ENCODE measurements around the gene PHKB.

DNA sequence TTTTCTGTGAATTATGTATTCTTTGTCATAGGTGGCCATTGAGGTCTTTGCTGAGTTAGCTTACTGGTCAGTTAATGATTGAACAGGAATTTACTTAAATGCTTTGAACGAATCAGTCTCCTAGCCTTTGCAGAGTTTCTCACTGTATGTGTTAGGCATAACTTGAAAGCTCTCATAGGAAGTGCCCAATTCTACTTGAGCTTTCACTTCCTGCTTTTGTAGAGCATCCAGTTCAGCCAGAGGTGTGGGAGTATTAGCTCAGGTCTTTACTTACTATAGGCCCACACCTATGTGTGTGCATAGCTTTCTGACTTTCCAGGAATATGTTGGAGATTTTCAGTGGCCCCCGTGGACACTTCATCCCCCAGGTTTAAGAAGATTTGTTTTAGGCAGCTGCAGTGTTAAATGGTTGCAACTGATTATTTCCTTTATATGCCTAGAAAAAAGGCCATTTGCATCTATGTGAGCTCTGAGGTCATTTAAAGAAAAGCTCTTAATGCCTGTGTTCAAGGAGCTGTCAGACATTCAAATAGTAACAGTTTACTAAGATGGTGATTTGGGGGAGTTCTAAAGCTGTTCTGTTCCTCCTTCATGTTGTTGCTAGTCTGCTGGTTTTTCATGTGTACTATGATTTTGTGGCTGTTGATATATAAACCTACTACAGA is 62.3 kb downstream of the PHKB start:
- TF ChIP-seq, protein P1, sequence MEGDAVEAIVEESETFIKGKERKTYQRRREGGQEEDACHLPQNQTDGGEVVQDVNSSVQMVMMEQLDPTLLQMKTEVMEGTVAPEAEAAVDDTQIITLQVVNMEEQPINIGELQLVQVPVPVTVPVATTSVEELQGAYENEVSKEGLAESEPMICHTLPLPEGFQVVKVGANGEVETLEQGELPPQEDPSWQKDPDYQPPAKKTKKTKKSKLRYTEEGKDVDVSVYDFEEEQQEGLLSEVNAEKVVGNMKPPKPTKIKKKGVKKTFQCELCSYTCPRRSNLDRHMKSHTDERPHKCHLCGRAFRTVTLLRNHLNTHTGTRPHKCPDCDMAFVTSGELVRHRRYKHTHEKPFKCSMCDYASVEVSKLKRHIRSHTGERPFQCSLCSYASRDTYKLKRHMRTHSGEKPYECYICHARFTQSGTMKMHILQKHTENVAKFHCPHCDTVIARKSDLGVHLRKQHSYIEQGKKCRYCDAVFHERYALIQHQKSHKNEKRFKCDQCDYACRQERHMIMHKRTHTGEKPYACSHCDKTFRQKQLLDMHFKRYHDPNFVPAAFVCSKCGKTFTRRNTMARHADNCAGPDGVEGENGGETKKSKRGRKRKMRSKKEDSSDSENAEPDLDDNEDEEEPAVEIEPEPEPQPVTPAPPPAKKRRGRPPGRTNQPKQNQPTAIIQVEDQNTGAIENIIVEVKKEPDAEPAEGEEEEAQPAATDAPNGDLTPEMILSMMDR (IDR thresholded peaks at IDR 0.05; ENCODE audit: low read length), result no peak
- TF ChIP-seq EZH2 (optimal IDR thresholded peaks at IDR 0.05; ENCODE audit: low read depth, low read length), result no peak
- no peak for TF ChIP-seq EZH2phosphoT487 (IDR thresholded peaks at IDR 0.05; ENCODE audit: low read length)

All from MM.1S (cell line).